Measurements from ENCODE around the gene RPL35.

RPL35 gene

DNA sequence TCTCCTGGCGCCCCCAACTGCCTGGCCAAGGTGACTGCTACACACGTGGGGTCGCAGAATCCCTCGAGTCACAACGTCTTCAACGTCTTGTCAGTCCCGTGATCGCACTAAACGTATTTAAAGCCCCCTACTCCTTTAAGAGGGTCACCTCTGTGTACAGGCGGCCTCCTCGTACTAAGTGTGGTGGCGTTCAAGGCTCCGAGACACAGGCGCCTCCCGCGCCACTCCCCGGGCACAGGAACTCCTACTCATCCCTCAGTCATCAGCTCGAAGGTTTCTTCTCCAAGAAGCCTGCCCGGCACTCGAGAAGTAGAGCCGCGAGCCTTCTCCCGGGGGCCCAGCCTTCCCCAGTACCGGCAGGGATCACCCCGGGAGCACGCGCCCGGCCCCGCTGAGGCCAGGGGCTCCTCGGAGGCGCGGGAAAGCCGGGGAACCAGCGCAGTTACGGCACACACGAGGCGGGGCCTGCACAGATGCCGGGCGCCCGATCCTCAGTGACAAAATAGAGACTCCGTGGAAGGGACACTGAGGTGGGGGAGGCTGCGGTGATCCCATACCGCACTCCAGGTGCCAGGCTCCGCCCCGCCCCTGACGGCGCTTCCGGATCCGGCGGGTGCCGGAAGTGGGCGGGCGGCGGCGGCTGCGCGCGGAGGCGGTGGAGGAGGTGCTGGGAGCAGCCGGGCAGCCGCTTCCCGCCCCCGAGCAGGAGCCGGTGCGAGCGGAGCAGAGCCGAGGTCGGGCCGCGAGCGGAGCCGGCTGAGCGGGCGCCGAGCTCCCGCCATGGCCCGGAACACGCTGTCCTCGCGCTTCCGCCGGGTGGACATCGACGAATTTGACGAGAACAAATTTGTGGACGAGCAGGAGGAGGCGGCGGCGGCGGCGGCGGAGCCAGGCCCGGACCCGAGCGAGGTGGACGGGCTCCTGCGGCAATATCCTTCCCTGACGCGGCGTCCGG is 7.0 kb upstream of the RPL35 start:
- TF ChIP-seq, protein P1, sequence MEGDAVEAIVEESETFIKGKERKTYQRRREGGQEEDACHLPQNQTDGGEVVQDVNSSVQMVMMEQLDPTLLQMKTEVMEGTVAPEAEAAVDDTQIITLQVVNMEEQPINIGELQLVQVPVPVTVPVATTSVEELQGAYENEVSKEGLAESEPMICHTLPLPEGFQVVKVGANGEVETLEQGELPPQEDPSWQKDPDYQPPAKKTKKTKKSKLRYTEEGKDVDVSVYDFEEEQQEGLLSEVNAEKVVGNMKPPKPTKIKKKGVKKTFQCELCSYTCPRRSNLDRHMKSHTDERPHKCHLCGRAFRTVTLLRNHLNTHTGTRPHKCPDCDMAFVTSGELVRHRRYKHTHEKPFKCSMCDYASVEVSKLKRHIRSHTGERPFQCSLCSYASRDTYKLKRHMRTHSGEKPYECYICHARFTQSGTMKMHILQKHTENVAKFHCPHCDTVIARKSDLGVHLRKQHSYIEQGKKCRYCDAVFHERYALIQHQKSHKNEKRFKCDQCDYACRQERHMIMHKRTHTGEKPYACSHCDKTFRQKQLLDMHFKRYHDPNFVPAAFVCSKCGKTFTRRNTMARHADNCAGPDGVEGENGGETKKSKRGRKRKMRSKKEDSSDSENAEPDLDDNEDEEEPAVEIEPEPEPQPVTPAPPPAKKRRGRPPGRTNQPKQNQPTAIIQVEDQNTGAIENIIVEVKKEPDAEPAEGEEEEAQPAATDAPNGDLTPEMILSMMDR (conservative IDR thresholded peaks at IDR 0.05): no peak
- peak; percentile 87 for TF ChIP-seq ZFX (IDR thresholded peaks at IDR 0.05)

DNA sequence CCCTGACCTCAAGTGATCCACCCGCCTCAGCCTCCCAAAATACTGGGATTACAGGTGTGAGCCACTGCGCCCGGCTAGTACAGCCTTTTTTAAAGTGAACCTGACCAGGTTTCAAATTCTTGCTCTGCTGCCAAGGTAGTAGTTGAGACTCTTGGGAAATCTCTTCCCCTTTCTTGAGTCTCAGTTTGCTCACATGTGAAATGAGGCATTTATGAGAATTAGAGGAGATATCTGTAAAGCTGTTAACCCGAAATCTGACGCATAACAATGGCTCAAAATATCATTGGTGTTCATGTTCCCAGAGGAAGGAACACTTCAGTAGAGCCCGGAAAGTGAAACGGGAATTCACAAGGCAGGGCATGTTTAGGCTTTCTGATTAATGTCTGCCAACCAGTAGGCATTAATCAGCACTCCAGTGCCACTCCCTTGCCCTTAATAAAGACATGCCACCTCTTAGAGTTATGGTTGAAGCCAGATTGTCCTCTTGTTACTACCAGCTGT is 1.7 kb upstream of the RPL35 start:
- no peak overlapping the region; the same call in 1 of the 2 replicates for H3K27ac ChIP-seq
- TF ChIP-seq ZFX (IDR thresholded peaks at IDR 0.05): no peak
- TF ChIP-seq, protein P1 (conservative IDR thresholded peaks at IDR 0.05): no peak

More for the DNA sequence above, 7.0 kb upstream of the RPL35 start:
- peak overlapping the region; percentile 92 for H3K27ac ChIP-seq

DNA sequence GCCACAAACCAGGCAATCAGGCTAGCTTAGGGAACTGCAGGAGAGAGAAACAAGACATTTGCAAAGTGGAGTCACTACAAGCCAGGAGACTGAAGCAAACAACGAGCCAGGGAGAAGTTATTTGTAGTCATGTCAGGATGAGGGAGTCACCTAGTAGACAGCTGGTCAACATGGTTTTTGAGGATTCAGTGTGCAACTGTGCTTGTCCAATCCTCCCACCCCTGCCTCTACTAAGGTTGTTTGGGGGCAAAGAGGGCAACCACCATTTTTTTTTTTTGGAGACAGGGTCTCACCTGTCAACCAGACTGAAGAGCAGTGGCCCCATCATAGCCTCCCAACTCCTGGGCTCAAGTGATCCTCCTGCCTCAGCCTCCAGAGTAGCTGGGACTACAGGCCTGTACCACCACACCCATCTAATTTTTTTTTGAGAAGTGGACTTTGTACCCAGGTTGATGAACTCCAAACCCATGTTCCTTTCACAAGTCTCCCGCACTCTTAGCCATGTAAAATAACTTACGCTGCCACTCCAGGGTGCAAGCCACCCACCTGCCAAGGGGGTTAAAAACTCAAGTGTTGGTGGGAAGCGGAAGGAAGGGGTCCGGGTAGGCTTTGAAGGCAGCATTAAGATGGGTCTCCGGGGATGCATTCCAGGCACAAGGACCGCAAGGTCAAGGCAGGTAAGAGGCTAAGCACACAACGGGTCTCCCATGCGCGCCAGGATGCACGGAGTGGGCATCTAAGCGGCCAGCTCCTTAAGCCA is 995 bp downstream of the RPL35 start:
- TF ChIP-seq, protein P1 (conservative IDR thresholded peaks at IDR 0.05): no peak
- TF ChIP-seq ZFX (IDR thresholded peaks at IDR 0.05): no peak
- peak overlapping the region; percentile 99 for H3K27ac ChIP-seq

DNA sequence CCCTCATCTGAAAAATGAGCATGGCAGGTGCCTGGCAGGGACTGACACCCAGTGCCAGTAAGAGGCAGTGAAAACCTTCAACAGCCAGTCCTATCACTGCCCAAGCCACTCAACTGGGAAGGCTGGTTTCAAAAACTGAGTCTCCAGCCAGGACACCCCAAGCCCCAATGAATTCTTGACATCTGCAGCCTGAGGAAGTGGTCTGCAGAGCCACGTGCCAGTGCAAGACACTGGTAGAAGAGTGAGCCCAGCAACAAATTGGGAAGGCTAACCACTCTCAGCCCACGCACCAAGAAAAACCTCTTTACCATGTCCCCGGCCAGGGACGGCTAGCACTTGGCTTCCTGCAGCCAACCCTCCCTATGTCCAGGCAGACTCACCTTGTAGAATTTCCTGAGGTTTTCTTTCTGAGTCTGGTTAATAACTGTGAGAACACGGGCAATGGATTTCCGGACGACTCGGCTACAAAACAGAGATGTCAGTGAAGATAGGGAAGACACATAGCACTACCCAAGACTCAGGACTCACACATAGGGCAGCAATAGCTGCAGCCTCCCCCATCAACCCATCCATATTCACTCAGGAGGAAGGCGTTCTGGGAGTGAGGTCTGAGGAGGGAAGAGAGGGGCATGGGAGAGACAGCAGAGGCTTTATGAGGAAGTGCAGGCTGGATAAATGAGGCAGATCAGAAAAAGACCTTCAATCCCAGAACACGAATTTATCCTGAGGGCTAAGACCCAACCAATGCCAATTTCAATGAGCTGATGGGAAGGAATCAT is 1.8 kb downstream of the RPL35 start:
- no peak for TF ChIP-seq ZFX (IDR thresholded peaks at IDR 0.05)
- TF ChIP-seq, protein P1 (conservative IDR thresholded peaks at IDR 0.05): no peak
- peak overlapping the region; percentile 99 for H3K27ac ChIP-seq

DNA sequence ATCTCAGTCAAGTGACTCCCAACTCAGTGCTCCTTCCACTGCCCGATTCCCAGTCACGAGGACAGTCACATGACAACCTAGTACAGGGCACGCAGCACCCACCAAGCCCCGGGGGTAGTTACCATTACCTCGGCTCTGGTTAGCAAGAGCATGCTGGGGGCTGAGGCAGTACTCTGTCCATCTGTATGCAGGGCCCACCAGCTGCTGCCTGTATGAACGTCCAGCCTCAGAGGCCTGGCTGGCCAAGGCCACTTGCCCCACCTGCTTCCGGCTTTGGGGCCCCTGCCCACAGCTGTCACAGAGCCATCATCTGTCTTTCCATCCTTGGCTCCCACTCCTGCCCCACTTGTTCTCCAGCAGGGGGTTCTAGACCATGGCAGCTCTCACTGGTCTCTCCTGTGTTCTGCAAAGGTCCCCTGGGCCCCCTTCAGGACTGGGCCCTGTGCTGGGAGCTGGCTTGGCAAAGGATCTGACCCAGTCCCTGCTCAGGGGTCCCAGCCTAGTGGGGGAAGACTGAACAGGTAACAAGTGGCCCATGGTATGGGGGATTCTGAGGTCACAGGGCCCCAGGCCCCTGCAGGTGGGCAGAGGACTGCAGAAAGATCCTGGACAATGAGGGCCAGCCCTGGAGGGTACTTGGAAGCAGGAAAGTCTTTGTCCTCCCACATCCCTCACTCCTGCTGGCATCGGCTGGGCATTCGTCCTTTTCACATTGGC is 3.3 kb downstream of the RPL35 start:
- H3K27ac ChIP-seq: no peak overlapping the region
- TF ChIP-seq ZFX (IDR thresholded peaks at IDR 0.05): no peak
- TF ChIP-seq, protein P1 (conservative IDR thresholded peaks at IDR 0.05): no peak

DNA sequence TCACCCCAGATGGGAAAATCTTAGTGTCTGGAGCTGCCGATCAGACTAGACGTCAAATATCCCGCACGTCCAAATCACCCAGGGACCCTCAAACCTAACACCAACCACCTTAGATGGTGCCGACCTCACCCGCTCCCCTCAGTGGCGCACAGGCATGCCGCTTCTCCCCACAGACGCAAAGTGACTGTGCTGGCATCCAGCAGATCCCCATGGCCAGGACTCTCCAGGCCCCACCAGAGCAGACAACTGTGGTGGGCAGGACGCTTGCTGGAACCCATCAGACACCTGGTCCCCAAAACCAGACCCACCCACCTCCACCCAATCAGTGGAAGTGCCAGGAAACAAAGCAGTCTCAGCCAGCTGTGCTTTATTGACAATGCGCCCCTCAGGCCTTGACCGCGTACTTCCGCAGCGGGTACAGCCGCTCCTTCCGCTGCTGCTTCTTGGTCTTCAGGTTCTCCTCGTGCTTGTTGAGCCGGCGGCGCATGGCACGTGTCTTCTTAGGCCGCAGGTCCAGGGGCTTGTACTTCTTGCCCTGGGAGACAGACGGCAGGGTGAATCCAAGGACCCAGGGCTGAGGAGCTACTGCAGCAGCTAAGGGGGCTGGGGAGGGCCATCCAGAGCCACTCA is 4.1 kb downstream of the RPL35 start:
- TF ChIP-seq, protein P1 (conservative IDR thresholded peaks at IDR 0.05): no peak
- TF ChIP-seq ZFX (IDR thresholded peaks at IDR 0.05): no peak
- no peak overlapping the region for H3K27ac ChIP-seq

Measured in C4-2B (cell line).